ENCODE measurements around the gene TAPT1. TPM values are rescaled to one million over a fixed set of nuclear protein-coding genes. Genes with fewer than 3 reads are reported as not detected.

TAPT1 gene
- total RNA-seq, 2 donors from 2014 or later, result 71.3 to 83.6 TPM

- Mint-ChIP-seq H3K4me3 (no peak overlapping the region), H3K36me3 (ENCODE audit: low read depth) (no peaks in the 10 kb centered on the region), H3K27me3 (peaks cover 6% of the 10 kb centered on the region), H3K4me1 (peaks cover 13% of the 10 kb centered on the region), H3K27ac (no peak overlapping the region)
- DNase-seq (no peak), ATAC-seq (peak; percentile 25)
- no peaks in the 10 kb centered on the region for H3K9me3 ChIP-seq (ENCODE audit: control insufficient read depth, low read length, poor library complexity, severe bottlenecking)
Observed at GRCh38 chr4:16123356-16124084, 102.8 kb downstream of the TAPT1 start.

GRCh38 chr4:16122784-16123183 is 103.5 kb downstream of the TAPT1 start:
- peaks cover 6% of the 10 kb centered on the region for H3K27me3 Mint-ChIP-seq
- peaks cover 13% of the 10 kb centered on the region for H3K4me1 Mint-ChIP-seq
- no peaks in the 10 kb centered on the region for H3K36me3 Mint-ChIP-seq (ENCODE audit: low read depth)
- ATAC-seq, result peak; percentile 46
- H3K27ac Mint-ChIP-seq, result no peak overlapping the region
- H3K9me3 ChIP-seq (ENCODE audit: control insufficient read depth, low read length, poor library complexity, severe bottlenecking), result no peaks in the 10 kb centered on the region
- no peak overlapping the region for H3K4me3 Mint-ChIP-seq
- DNase-seq, result no peak

- H3K36me3 Mint-ChIP-seq (ENCODE audit: low read depth), result no peaks in the 10 kb centered on the region
- H3K27me3 Mint-ChIP-seq, result peaks cover 6% of the 10 kb centered on the region
- no peak for DNase-seq
- peaks cover 13% of the 10 kb centered on the region for H3K4me1 Mint-ChIP-seq
- ATAC-seq, result no peak
- H3K27ac Mint-ChIP-seq, result no peak overlapping the region
- no peak overlapping the region for H3K4me3 Mint-ChIP-seq
- H3K9me3 ChIP-seq (ENCODE audit: control insufficient read depth, low read length, poor library complexity, severe bottlenecking), result no peaks in the 10 kb centered on the region
Observed at GRCh38 chr4:16122308-16122711, 104.0 kb downstream of the TAPT1 start.

GRCh38 chr4:16120720-16121119 is 105.6 kb downstream of the TAPT1 start:
- Mint-ChIP-seq H3K4me3 (no peak overlapping the region), H3K4me1 (peaks cover 13% of the 10 kb centered on the region), H3K36me3 (ENCODE audit: low read depth) (no peaks in the 10 kb centered on the region), H3K27ac (no peak overlapping the region), H3K27me3 (peaks cover 12% of the 10 kb centered on the region)
- no peaks in the 10 kb centered on the region for H3K9me3 ChIP-seq (ENCODE audit: control insufficient read depth, low read length, poor library complexity, severe bottlenecking)
- no peak for ATAC-seq
- DNase-seq, result no peak

- peaks cover 13% of the 10 kb centered on the region for H3K4me1 Mint-ChIP-seq
- ATAC-seq (no peak), DNase-seq (no peak)
- H3K27me3 Mint-ChIP-seq, result peaks cover 17% of the 10 kb centered on the region
- no peak overlapping the region for H3K27ac Mint-ChIP-seq
- no peaks in the 10 kb centered on the region for H3K9me3 ChIP-seq (ENCODE audit: control insufficient read depth, low read length, poor library complexity, severe bottlenecking)
- no peak overlapping the region for H3K4me3 Mint-ChIP-seq
- H3K36me3 Mint-ChIP-seq (ENCODE audit: low read depth), result no peaks in the 10 kb centered on the region
Observed at GRCh38 chr4:16119981-16120380, 106.3 kb downstream of the TAPT1 start.

DNA sequence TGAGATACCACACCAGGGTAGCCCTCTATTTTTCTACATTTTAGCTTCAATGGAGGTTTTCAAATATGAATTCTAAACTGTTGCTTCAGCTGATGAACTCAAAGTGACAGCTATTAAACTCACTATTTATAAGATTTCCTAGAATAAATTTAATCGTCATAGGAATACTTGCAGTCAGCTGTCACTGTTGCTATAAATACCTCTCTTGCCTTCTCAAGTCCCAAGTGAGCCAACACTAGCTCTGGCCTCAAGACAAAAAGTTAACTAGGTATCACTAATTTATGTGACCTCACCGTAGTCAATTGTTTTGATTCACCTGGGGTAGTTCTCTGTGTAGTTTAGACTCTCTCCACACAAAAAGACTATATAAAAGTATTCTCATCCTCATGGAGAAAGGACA is 108.2 kb downstream of the TAPT1 start:
- no peak for DNase-seq
- Mint-ChIP-seq H3K4me3 (no peak overlapping the region), H3K4me1 (peaks cover 6% of the 10 kb centered on the region), H3K27me3 (peaks cover 30% of the 10 kb centered on the region), H3K27ac (no peak overlapping the region), H3K36me3 (ENCODE audit: low read depth) (no peaks in the 10 kb centered on the region)
- no peak for ATAC-seq
- no peaks in the 10 kb centered on the region for H3K9me3 ChIP-seq (ENCODE audit: control insufficient read depth, low read length, poor library complexity, severe bottlenecking)

GRCh38 chr4:16117164-16117563 is 109.1 kb downstream of the TAPT1 start:
- no peaks in the 10 kb centered on the region for H3K9me3 ChIP-seq (ENCODE audit: control insufficient read depth, low read length, poor library complexity, severe bottlenecking)
- Mint-ChIP-seq H3K4me1 (peaks cover 2% of the 10 kb centered on the region), H3K36me3 (ENCODE audit: low read depth) (no peaks in the 10 kb centered on the region), H3K27ac (no peak overlapping the region), H3K27me3 (peaks cover 30% of the 10 kb centered on the region), H3K4me3 (no peak overlapping the region)
- no peak for DNase-seq
- no peak for ATAC-seq

GRCh38 chr4:16116493-16116990 is 109.7 kb downstream of the TAPT1 start:
- Mint-ChIP-seq H3K36me3 (ENCODE audit: low read depth) (no peaks in the 10 kb centered on the region), H3K4me1 (no peaks in the 10 kb centered on the region), H3K4me3 (no peak overlapping the region), H3K27ac (no peak overlapping the region), H3K27me3 (peaks cover 30% of the 10 kb centered on the region)
- ATAC-seq, result no peak
- H3K9me3 ChIP-seq (ENCODE audit: control insufficient read depth, low read length, poor library complexity, severe bottlenecking), result no peaks in the 10 kb centered on the region
- DNase-seq, result no peak

DNA sequence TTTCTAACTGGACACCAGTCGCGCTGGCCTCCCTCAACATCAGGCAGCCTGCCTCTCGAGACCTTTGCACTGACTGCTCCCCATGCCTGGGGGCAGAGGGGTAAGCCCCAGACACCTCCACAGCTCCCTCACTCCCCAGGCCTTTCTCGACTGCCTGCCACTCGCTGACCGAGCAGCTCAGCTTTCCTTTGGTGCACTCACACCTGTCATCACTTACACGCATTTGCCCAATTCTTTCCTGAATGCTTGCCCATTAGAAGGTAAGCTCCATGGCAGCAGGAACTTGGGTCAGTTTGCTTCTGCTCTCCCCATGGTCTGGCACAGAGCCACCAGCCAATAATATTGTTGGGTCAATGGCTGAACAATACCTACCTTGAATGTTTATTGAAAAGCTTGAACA is 110.3 kb downstream of the TAPT1 start:
- no peaks in the 10 kb centered on the region for H3K9me3 ChIP-seq (ENCODE audit: control insufficient read depth, low read length, poor library complexity, severe bottlenecking)
- H3K4me3 Mint-ChIP-seq, result no peak overlapping the region
- peaks cover 30% of the 10 kb centered on the region for H3K27me3 Mint-ChIP-seq
- DNase-seq (no peak), ATAC-seq (no peak)
- no peaks in the 10 kb centered on the region for H3K4me1 Mint-ChIP-seq
- no peak overlapping the region for H3K27ac Mint-ChIP-seq
- H3K36me3 Mint-ChIP-seq (ENCODE audit: low read depth), result no peaks in the 10 kb centered on the region

DNA sequence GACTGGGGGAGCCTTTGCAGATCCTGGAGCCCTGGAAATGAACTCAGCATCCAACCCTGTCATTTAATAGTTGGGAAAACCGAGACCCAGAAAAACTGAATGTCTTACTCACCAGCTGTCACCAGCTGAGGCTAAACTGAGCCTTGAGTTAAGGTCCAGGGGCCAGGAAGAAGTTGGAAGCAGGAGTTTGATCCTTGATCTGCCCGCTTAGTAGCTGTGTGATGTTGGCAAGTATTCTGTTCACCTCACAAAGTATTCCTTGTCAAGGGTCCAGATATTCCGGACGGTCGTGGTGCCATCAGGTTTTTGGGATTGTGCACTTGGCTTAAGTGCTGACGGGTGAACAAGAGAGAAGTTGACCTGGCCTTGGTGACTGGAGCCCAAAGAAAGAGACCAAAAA is 111.7 kb downstream of the TAPT1 start:
- H3K9me3 ChIP-seq (ENCODE audit: control insufficient read depth, low read length, poor library complexity, severe bottlenecking), result no peaks in the 10 kb centered on the region
- H3K36me3 Mint-ChIP-seq (ENCODE audit: low read depth), result no peaks in the 10 kb centered on the region
- H3K4me1 Mint-ChIP-seq, result peaks cover 3% of the 10 kb centered on the region
- ATAC-seq (no peak), DNase-seq (no peak)
- H3K27me3 Mint-ChIP-seq, result peaks cover 30% of the 10 kb centered on the region
- H3K4me3 Mint-ChIP-seq, result no peak overlapping the region
- H3K27ac Mint-ChIP-seq, result no peak overlapping the region

GRCh38 chr4:16113741-16114140 is 112.5 kb downstream of the TAPT1 start:
- Mint-ChIP-seq H3K27me3 (peaks cover 35% of the 10 kb centered on the region), H3K27ac (no peak overlapping the region), H3K4me3 (no peak overlapping the region), H3K36me3 (ENCODE audit: low read depth) (no peaks in the 10 kb centered on the region), H3K4me1 (peaks cover 3% of the 10 kb centered on the region)
- DNase-seq, result no peak
- no peak for ATAC-seq
- no peaks in the 10 kb centered on the region for H3K9me3 ChIP-seq (ENCODE audit: control insufficient read depth, low read length, poor library complexity, severe bottlenecking)

DNA sequence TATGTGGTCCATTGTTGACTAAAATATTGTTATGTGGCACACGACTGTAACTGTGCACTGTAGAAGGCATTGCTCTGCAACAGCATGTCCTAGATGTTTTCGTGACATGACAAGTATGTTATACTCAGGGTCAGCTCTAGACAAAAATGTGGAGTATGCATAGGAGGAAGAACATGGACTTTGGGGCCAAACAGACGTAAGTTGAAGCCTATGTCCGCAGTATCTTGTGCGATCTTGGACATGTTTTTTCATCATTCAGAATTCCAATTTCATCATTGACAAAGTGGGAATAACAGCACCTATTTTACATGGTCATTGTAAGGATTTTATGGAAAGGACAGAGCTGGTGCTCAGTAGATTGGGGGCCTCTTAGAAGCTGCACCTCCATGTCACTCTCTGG is 114.7 kb downstream of the TAPT1 start:
- no peak for DNase-seq
- Mint-ChIP-seq H3K36me3 (ENCODE audit: low read depth) (no peaks in the 10 kb centered on the region), H3K27me3 (peaks cover 42% of the 10 kb centered on the region), H3K27ac (no peak overlapping the region), H3K4me3 (no peak overlapping the region), H3K4me1 (peaks cover 6% of the 10 kb centered on the region)
- H3K9me3 ChIP-seq (ENCODE audit: control insufficient read depth, low read length, poor library complexity, severe bottlenecking), result no peaks in the 10 kb centered on the region
- no peak for ATAC-seq

- Mint-ChIP-seq H3K27me3 (peaks cover 35% of the 10 kb centered on the region), H3K4me3 (no peak overlapping the region), H3K36me3 (ENCODE audit: low read depth) (no peaks in the 10 kb centered on the region), H3K27ac (no peak overlapping the region), H3K4me1 (peaks cover 6% of the 10 kb centered on the region)
- no peaks in the 10 kb centered on the region for H3K9me3 ChIP-seq (ENCODE audit: control insufficient read depth, low read length, poor library complexity, severe bottlenecking)
- ATAC-seq (no peak), DNase-seq (no peak)
Observed at GRCh38 chr4:16110661-16111290, 115.5 kb downstream of the TAPT1 start.
